GM21825 (cell line): ENCODE measurements around the gene RALGAPA2.
"Not testable (repeated sequence)": the region's sequence is repeated elsewhere in the genome, so short reads cannot be mapped to it uniquely, and the experiment has no call there.

Experiments used
- ATAC-seq: cut with Tn5 transposase; IDR thresholded peaks from one replicate; pipeline ENCODE4 v1.9.1; 2021; ENCODE audit warnings: mild to moderate bottlenecking, moderate library complexity; ENCODE audit not compliant: unreplicated experiment

RALGAPA2 gene

GRCh38 chr20:20358801-20359200 lies 353.6 kb downstream of the RALGAPA2 start:
- ATAC-seq: no peak

GRCh38 chr20:20355503-20355902 lies 356.9 kb downstream of the RALGAPA2 start:
- not testable (repeated sequence) for ATAC-seq

- ATAC-seq: no peak
These were observed 358.9 kb downstream of the RALGAPA2 start for GRCh38 chr20:20353576-20353975.

DNA sequence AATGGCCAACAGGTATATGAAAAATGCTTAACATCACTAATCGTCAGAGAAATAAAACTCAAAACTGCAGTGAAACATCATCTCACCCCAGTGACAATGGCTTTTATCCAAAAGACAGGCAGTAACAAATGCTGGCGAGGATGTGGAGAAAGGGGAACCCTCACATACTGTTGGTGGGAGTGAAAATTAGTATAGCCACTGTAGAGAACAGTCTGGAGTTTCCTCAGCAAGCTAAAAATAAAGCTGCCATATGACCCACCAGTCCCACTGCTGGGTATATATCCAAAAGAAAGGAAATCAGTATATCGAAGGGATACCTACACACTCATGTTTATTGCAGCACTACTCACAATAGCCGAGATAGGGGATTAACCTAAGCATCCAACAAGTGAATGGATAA lies 368.0 kb downstream of the RALGAPA2 start:
- ATAC-seq: no peak

- no peak for ATAC-seq
These were observed 368.5 kb downstream of the RALGAPA2 start for GRCh38 chr20:20343932-20344331.
